K562 (cell line): ENCODE data around the gene GARNL3. TPM values are rescaled to one million over a fixed set of nuclear protein-coding genes. Genes with fewer than 3 reads are reported as not detected.
A peak's percentile ranks its signal among the peaks of the same experiment; 100 is the strongest.

Experiments
- FOXP1 ChIP-seq: sonication (generic); formaldehyde crosslinking; IDR thresholded peaks from 2 replicates; pipeline ENCODE4 v1.8.0; 2022; ENCODE audit warnings: mild to moderate bottlenecking, missing genetic modification reagents
- GABPA ChIP-seq: fragments of 200-800 bp; sonication (Bioruptor generic); conservative IDR thresholded peaks from 2 replicates; pipeline ENCODE4 v1.6.1; 2016; ENCODE audit warnings: low read depth, missing genetic modification characterization, missing compliant biosample characterization
- KAT2B ChIP-seq: IDR thresholded peaks from one replicate; pipeline ENCODE4 v1.6.1; 2012; ENCODE audit warnings: low read depth, mild to moderate bottlenecking, control low read depth, inconsistent platforms, low read length, moderate library complexity
- LEF1 ChIP-seq: fragments of 450-650 bp; IDR thresholded peaks from 2 replicates; pipeline ENCODE4 v1.6.1; 2016; ENCODE audit warnings: mild to moderate bottlenecking
- NCOA2 ChIP-seq, 2 experiments: fragments of 450-650 bp; IDR thresholded peaks; 2 replicates each; pipeline ENCODE4 v1.6.1; 2018; ENCODE audit warnings: mild to moderate bottlenecking in 2 of 2, moderate library complexity in 1 of 2; ENCODE audit not compliant: partially characterized antibody in 2 of 2
- ZNF347 ChIP-seq: fragments of 450-650 bp; formaldehyde crosslinking; IDR thresholded peaks from 2 replicates; pipeline ENCODE4 v1.4.0; 2020; ENCODE audit warnings: low read depth, mild to moderate bottlenecking, moderate library complexity
- ZNF699 ChIP-seq: fragments of 250-450 bp; sonication (Bioruptor Pico); IDR thresholded peaks from 2 replicates; pipeline ENCODE4 v1.8.0; 2021; ENCODE audit warnings: mild to moderate bottlenecking, moderate library complexity; ENCODE audit not compliant: insufficient replicate concordance
- ZNF766 ChIP-seq: fragments of 200-800 bp; sonication (Bioruptor generic); conservative IDR thresholded peaks from 2 replicates; pipeline ENCODE4 v1.6.1; 2016; ENCODE audit warnings: missing genetic modification characterization, missing compliant biosample characterization
- polyA plus RNA-seq, 8 experiments: library from polyadenylated mRNA; depleted of rRNA in 4 of 8; stranded (reverse) in 5 of 8; unstranded in 3 of 8; fragments of >200 nt; fragmentation: Nextera tagmentation in 2 of 8; fragmentation: Illumina TruSeq in 1 of 8; extraction: Ambion mirVana in 2 of 8; extraction: Trizol in 1 of 8; gene quantifications; 2 replicates each; pipeline versions ENCODE4 v1.2.1 to v1.2.3, GENCODE V29; 2011 to 2014; ENCODE audit warnings: inconsistent platforms in 1 of 8, missing spikeins in 1 of 8
- total RNA-seq, 7 experiments: library from RNA; depleted of rRNA in 6 of 7; stranded (reverse); fragments of >200 nt in 6 of 7; fragmentation: Illumina TruSeq in 2 of 7; extraction: Trizol in 2 of 7; gene quantifications; 2 replicates each; pipeline versions ENCODE4 v1.2.1 to v1.2.3, GENCODE V29; 2011 to 2021; ENCODE audit warnings: low replicate concordance in 1 of 7
- TF ChIP-seq, protein P1 (sequence below): sonication (generic); formaldehyde crosslinking; IDR thresholded peaks from 2 replicates; pipeline ENCODE4 v1.8.1; 2023; ENCODE audit warnings: missing genetic modification reagents, mild to moderate bottlenecking, borderline replicate concordance
- TF ChIP-seq, protein P2 (sequence below), 2 experiments: IDR thresholded peaks; 2 replicates each; pipeline ENCODE4 v1.6.1; 2011; ENCODE audit warnings: borderline replicate concordance in 1 of 2, control low read depth in 1 of 2, low read depth in 1 of 2, low read length in 1 of 2, mild to moderate bottlenecking in 1 of 2, mixed read lengths in 1 of 2, moderate library complexity in 1 of 2; ENCODE audit not compliant: insufficient read depth in 1 of 2, insufficient read length in 1 of 2, poor library complexity in 1 of 2, severe bottlenecking in 1 of 2; ENCODE audit errors: extremely low read depth in 1 of 2
- TF ChIP-seq, protein P3 (sequence below): fragments of 200-400 bp; formaldehyde crosslinking; IDR thresholded peaks from 2 replicates; pipeline ENCODE4 v1.6.1; 2017; ENCODE audit warnings: mild to moderate bottlenecking, low read depth, low read length, moderate library complexity
- TF ChIP-seq, protein P4 (sequence below): sonication (generic); formaldehyde crosslinking; IDR thresholded peaks from 2 replicates; pipeline ENCODE4 v1.8.0; 2023; ENCODE audit warnings: missing genetic modification reagents, mild to moderate bottlenecking, borderline replicate concordance

GARNL3 gene
- total and polyA plus RNA-seq, 9 of the 15 experiments (the other 6 are each of a cell fraction or from before 2014, with no cell fraction given) = 0.35 to 2.7 (median 1.6) TPM

DNA sequence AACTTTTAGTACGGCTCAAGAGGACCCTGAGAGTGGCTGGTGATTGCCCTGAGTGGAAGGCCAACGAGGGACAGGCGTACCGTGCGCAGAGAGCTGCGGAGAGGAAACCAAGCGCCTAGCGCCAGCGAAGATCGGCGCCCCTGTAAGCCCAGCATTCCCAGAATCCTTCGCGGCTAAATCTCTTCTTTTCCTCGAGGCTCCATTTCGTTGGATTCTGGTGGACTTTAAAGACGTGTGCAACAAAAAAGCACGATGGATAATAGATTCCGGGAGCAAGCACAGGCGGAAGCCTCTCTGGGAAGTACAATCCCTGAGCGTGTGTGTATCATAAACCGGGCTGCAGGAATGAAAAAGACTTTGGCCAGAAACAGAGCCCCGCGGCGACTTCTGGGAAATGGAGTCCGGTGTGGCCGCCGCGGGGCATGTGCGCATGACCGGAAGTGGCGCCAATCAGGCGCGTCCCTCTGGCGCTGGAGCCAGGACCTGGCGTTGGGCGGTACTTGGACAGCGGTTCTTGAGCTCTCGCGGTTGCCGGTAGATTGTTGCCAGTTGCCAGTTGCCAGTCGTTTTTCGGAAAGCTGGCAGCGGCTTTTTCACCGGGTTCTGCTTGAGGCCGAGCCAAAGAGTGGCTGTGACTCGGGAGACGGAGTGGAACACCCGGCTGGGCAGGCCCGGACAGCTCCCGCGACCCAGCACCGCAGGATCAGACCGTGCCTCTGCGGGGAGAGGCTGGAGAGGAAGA lies 159.5 kb downstream of the GARNL3 start, which contains the start of gene ZNF79 (continued):
- TF ChIP-seq ZNF766 (CRISPR knock-in tag) (peak; percentile 72), ZNF699 (no peak), KAT2B (no peak), ZNF347 (CRISPR knock-in tag) (no peak), LEF1 (no peak), NCOA2 (IDR thresholded peaks at IDR 0.05; ENCODE audit: partially characterized antibody in 2 of 2) (no peak), GABPA (tag) (peak; percentile 97), FOXP1 (no peak)
- TF ChIP-seq, protein P1, sequence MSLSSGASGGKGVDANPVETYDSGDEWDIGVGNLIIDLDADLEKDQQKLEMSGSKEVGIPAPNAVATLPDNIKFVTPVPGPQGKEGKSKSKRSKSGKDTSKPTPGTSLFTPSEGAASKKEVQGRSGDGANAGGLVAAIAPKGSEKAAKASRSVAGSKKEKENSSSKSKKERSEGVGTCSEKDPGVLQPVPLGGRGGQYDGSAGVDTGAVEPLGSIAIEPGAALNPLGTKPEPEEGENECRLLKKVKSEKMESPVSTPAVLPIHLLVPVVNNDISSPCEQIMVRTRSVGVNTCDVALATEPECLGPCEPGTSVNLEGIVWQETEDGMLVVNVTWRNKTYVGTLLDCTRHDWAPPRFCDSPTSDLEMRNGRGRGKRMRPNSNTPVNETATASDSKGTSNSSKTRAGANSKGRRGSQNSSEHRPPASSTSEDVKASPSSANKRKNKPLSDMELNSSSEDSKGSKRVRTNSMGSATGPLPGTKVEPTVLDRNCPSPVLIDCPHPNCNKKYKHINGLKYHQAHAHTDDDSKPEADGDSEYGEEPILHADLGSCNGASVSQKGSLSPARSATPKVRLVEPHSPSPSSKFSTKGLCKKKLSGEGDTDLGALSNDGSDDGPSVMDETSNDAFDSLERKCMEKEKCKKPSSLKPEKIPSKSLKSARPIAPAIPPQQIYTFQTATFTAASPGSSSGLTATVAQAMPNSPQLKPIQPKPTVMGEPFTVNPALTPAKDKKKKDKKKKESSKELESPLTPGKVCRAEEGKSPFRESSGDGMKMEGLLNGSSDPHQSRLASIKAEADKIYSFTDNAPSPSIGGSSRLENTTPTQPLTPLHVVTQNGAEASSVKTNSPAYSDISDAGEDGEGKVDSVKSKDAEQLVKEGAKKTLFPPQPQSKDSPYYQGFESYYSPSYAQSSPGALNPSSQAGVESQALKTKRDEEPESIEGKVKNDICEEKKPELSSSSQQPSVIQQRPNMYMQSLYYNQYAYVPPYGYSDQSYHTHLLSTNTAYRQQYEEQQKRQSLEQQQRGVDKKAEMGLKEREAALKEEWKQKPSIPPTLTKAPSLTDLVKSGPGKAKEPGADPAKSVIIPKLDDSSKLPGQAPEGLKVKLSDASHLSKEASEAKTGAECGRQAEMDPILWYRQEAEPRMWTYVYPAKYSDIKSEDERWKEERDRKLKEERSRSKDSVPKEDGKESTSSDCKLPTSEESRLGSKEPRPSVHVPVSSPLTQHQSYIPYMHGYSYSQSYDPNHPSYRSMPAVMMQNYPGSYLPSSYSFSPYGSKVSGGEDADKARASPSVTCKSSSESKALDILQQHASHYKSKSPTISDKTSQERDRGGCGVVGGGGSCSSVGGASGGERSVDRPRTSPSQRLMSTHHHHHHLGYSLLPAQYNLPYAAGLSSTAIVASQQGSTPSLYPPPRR (CRISPR knock-in tag) = no peak
- TF ChIP-seq, protein P2, sequence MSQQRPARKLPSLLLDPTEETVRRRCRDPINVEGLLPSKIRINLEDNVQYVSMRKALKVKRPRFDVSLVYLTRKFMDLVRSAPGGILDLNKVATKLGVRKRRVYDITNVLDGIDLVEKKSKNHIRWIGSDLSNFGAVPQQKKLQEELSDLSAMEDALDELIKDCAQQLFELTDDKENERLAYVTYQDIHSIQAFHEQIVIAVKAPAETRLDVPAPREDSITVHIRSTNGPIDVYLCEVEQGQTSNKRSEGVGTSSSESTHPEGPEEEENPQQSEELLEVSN (IDR thresholded peaks at IDR 0.05; ENCODE audit: borderline replicate concordance in 1 of 2, extremely low read depth in 1 of 2, insufficient read depth in 1 of 2, insufficient read length in 1 of 2, low read depth in 1 of 2, low read length in 1 of 2, poor library complexity in 1 of 2, severe bottlenecking in 1 of 2) = peak in 1 of 2 experiments; percentile 22
- TF ChIP-seq, protein P3, sequence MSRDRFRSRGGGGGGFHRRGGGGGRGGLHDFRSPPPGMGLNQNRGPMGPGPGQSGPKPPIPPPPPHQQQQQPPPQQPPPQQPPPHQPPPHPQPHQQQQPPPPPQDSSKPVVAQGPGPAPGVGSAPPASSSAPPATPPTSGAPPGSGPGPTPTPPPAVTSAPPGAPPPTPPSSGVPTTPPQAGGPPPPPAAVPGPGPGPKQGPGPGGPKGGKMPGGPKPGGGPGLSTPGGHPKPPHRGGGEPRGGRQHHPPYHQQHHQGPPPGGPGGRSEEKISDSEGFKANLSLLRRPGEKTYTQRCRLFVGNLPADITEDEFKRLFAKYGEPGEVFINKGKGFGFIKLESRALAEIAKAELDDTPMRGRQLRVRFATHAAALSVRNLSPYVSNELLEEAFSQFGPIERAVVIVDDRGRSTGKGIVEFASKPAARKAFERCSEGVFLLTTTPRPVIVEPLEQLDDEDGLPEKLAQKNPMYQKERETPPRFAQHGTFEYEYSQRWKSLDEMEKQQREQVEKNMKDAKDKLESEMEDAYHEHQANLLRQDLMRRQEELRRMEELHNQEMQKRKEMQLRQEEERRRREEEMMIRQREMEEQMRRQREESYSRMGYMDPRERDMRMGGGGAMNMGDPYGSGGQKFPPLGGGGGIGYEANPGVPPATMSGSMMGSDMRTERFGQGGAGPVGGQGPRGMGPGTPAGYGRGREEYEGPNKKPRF = no peak
- TF ChIP-seq, protein P4, sequence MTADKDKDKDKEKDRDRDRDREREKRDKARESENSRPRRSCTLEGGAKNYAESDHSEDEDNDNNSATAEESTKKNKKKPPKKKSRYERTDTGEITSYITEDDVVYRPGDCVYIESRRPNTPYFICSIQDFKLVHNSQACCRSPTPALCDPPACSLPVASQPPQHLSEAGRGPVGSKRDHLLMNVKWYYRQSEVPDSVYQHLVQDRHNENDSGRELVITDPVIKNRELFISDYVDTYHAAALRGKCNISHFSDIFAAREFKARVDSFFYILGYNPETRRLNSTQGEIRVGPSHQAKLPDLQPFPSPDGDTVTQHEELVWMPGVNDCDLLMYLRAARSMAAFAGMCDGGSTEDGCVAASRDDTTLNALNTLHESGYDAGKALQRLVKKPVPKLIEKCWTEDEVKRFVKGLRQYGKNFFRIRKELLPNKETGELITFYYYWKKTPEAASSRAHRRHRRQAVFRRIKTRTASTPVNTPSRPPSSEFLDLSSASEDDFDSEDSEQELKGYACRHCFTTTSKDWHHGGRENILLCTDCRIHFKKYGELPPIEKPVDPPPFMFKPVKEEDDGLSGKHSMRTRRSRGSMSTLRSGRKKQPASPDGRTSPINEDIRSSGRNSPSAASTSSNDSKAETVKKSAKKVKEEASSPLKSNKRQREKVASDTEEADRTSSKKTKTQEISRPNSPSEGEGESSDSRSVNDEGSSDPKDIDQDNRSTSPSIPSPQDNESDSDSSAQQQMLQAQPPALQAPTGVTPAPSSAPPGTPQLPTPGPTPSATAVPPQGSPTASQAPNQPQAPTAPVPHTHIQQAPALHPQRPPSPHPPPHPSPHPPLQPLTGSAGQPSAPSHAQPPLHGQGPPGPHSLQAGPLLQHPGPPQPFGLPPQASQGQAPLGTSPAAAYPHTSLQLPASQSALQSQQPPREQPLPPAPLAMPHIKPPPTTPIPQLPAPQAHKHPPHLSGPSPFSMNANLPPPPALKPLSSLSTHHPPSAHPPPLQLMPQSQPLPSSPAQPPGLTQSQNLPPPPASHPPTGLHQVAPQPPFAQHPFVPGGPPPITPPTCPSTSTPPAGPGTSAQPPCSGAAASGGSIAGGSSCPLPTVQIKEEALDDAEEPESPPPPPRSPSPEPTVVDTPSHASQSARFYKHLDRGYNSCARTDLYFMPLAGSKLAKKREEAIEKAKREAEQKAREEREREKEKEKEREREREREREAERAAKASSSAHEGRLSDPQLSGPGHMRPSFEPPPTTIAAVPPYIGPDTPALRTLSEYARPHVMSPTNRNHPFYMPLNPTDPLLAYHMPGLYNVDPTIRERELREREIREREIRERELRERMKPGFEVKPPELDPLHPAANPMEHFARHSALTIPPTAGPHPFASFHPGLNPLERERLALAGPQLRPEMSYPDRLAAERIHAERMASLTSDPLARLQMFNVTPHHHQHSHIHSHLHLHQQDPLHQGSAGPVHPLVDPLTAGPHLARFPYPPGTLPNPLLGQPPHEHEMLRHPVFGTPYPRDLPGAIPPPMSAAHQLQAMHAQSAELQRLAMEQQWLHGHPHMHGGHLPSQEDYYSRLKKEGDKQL (CRISPR knock-in tag) = no peak
